Tibial artery (tissue), 4 donors: Measurements from ENCODE around the gene NLGN2.

Experiments used
- DNase-seq, 2 donors: peaks; one replicate each; pipeline ENCODE4 v3.0.0-alpha.2; 2019
- H3K27ac ChIP-seq, 2 donors: fragments of 200-600 bp; sonication (generic) in 1 of 2; 1 replicate in 1 of 2; 2 replicates in 1 of 2; pipeline ENCODE4 v1.5.1; 2018 to 2019; ENCODE audit warnings: mild to moderate bottlenecking in 1 of 2
- H3K27me3 ChIP-seq, 2 donors: fragments of 200-600 bp; sonication (generic) in 1 of 2; one replicate each; pipeline versions ENCODE4 v1.5.1 to v1.6.0; 2016 to 2019
- H3K36me3 ChIP-seq, 3 donors: fragments of 200-600 bp; sonication (generic) in 2 of 3; one replicate each; pipeline ENCODE4 v1.5.1; 2016 to 2019; ENCODE audit warnings: mild to moderate bottlenecking in 2 of 3
- H3K4me1 ChIP-seq, 4 donors: fragments of 200-600 bp; sonication (generic) in 2 of 4; 1 replicate in 3 of 4; 2 replicates in 1 of 4; pipeline ENCODE4 v1.5.1; 2016 to 2019
- H3K4me3 ChIP-seq, 2 donors: fragments of 200-600 bp; sonication (generic) in 1 of 2; 1 replicate in 1 of 2; 2 replicates in 1 of 2; pipeline ENCODE4 v1.5.1; 2018 to 2019; ENCODE audit warnings: mild to moderate bottlenecking in 2 of 2
- H3K9me3 ChIP-seq, 3 donors: fragments of 200-600 bp; sonication (generic) in 1 of 3; one replicate each; pipeline ENCODE4 v1.5.1; 2016 to 2019
- CTCF ChIP-seq, 2 experiments: fragments of 200-600 bp in 1 of 2; fragments of 450-650 bp in 1 of 2; IDR thresholded peaks; one replicate each; pipeline ENCODE4 v1.5.1; 2017 to 2019; ENCODE audit warnings: antibody characterized with exemption in 2 of 2, mild to moderate bottlenecking in 1 of 2, moderate library complexity in 1 of 2
- intact Hi-C: fragments of 100-400 bp; cut with DNase I; formaldehyde crosslinking; loops from one replicate; pipeline ENCODE4 v1.15.0; 2023; ENCODE audit warnings: low total_unique reads

NLGN2 gene

DNA sequence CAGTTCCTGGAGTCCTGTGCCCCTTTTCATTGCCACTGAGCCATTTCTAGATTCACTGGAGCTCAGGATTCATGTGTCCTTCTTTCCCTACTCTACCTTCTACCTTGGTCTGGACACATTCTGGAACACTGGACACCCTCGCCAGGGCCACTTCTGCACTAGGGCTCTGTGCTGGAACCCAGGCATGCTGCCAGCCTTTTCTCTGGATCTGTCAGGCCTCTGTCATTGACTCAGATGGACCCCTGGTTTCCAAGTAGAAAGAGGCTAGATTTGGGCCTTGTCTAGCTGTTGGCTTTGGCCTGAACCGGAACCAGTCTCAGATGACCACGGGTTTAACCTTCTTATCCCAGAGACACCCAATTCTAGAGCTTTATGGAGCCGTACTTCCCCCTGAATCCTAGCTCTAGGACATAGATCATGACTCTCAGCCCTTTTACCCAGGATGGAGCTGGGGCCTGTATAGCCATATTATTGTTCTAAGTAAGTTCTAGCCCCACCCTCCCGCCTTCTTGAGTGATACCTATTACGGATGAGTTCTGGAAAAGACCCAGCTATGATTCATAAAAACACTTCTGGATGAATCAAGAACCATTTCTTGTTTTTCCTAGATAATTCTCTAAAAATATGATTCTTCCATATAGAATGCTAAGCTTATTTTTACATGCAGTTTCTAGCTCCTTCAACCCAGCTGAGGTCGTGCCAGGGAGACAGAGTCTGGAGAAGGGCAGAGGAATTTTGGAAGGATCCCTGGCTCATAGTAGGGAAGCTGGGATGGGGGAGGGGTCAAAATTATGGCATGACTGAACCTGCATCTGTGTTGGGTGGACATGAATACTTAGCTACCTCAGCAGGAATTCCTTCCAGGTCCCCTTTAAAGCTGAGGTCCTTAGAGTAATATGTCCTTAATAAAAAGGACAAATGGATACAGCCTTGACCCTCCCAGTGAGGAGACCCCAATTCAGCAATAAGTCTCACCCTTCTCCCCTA, 36.1 kb downstream of the NLGN2 start:
- no peak for DNase-seq
- TF ChIP-seq CTCF (IDR thresholded peaks at IDR 0.05), result no peak
- Histone ChIP-seq H3K27me3 (peaks cover 5 to 60% of the 10 kb centered on the region in 2 donors), H3K4me3 (no peak overlapping the region), H3K36me3 (no peaks in the 10 kb centered on the region), H3K4me1 (peaks cover 5 to 49% (median 37%) of the 10 kb centered on the region in 4 donors), H3K9me3 (no peaks in the 10 kb centered on the region), H3K27ac (no peak overlapping the region)
- intact Hi-C loops, result no loop called here

- no peaks in the 10 kb centered on the region for H3K36me3 ChIP-seq
- peak within 1 kb of the TSS in 1 of 2 donors; percentile 21 for H3K27ac ChIP-seq
- H3K9me3 ChIP-seq, result no peaks in the 10 kb centered on the region
- H3K27me3 ChIP-seq, result peaks cover 3 to 50% of the 10 kb centered on the region in 2 donors
- H3K4me1 ChIP-seq, result peaks cover 5 to 38% (median 28%) of the 10 kb centered on the region in 4 donors
- intact Hi-C loops, result no loop called here
- H3K4me3 ChIP-seq, result peak within 1 kb of the TSS; percentile 35 to 45
- peak in 1 of 2 experiments; percentile 6 for TF ChIP-seq CTCF (IDR thresholded peaks at IDR 0.05)
- DNase-seq, result peak; percentile 64 to 75
Measured at GRCh38 chr17:7444682-7445618, 37.3 kb downstream of the NLGN2 start, which contains the start of gene CHRNB1. Gene CHRNB1 (plus strand): TSS chr17:7445061. CDS start chr17:7445128, 67 bp downstream.

DNA sequence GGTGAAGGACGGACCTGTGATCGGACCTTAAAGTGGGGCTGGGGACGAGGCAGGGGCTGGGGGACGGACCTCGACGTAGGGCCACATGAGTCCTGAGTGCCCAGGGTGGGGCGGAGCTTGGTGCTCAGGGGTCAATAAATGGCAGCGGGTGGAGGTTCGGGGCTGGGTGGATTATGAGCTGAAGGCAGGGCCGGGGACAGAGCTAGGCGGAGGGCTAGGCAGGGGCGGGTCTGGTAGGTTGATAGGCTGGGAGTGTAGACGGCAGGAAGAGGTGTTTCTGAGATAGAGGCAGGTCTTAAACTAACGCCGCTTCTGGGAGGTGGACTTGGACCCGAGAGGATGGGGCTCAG, 37.9 kb downstream of the NLGN2 start:
- H3K27ac ChIP-seq, result no peak overlapping the region
- no peaks in the 10 kb centered on the region for H3K9me3 ChIP-seq
- H3K36me3 ChIP-seq, result no peaks in the 10 kb centered on the region
- no peak for DNase-seq
- peaks cover 2 to 43% of the 10 kb centered on the region in 2 donors for H3K27me3 ChIP-seq
- H3K4me1 ChIP-seq, result peaks cover 5 to 31% (median 21%) of the 10 kb centered on the region in 4 donors
- intact Hi-C loops, result no loop called here
- no peak for TF ChIP-seq CTCF (IDR thresholded peaks at IDR 0.05)
- peak overlapping the region; percentile 35 to 45 for H3K4me3 ChIP-seq

GRCh38 chr17:7448461-7448860, 40.8 kb downstream of the NLGN2 start:
- intact Hi-C loops, result no loop called here
- TF ChIP-seq CTCF (IDR thresholded peaks at IDR 0.05), result no peak
- peaks cover 2 to 31% of the 10 kb centered on the region in 2 donors for H3K27me3 ChIP-seq
- peaks cover 5 to 26% (median 16%) of the 10 kb centered on the region in 4 donors for H3K4me1 ChIP-seq
- H3K4me3 ChIP-seq, result no peak overlapping the region
- no peak for DNase-seq
- H3K36me3 ChIP-seq, result no peaks in the 10 kb centered on the region
- no peaks in the 10 kb centered on the region for H3K9me3 ChIP-seq
- H3K27ac ChIP-seq, result no peak overlapping the region

GRCh38 chr17:7459961-7460545, 52.4 kb downstream of the NLGN2 start:
- peak overlapping the region in 1 of 2 donors; percentile 4 for H3K27ac ChIP-seq
- intact Hi-C loops, result no loop called here

More at GRCh38 chr17:7459961-7460545, 52.4 kb downstream of the NLGN2 start:
- Histone ChIP-seq H3K4me1 (peaks cover 0 to 13% (median 7%) of the 10 kb centered on the region in 4 donors), H3K4me3 (no peak overlapping the region), H3K9me3 (no peaks in the 10 kb centered on the region), H3K27me3 (no peaks in the 10 kb centered on the region), H3K36me3 (peaks cover 20 to 34% (median 29%) of the 10 kb centered on the region in 3 donors)
- TF ChIP-seq CTCF (IDR thresholded peaks at IDR 0.05), result no peak
- no peak for DNase-seq
